ENCODE results near the gene PKDCC. TPM values are rescaled to one million over a fixed set of nuclear protein-coding genes. Genes with fewer than 3 reads are reported as not detected.

Gene PKDCC
- total and polyA plus RNA-seq, 2 of the 8 experiments (the other 6 are each of a cell fraction or from before 2014, with no cell fraction given) = 49.9 to 80.1 TPM

DNA sequence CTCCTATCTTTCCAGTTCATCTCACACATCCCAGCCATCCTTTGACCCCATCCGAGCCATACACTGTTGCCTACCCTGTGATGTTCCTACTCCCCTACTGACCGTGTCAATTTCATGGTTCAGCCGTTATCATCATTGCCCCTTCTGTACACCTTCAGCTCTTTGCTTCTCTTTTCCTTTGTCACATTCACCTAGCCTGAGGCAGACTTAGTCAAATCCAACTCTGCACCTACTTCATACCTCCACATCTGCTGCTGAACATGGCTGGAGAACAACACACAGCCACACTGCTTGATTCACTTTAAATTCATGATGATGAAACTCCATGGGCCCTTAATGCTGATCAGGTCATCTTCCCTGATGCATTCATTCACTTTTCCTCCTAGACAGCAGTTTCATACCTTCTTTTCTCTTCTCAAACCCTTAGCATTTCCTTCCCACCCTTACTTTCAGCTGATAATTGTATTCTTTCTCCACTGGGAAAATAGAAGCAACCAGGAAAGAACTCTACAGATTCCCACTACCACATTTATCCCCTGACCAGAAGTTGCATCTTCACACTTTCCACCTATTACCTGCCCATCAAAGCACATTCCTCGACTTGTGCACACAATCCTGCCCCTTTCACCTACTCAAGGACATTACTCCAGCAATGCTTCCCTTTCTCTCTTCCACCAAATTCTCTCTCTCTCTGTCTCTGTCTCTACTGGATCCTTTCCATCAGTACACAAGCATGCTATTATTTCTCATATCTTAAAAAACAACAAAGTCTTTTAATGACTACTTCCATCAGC lies 59.6 kb downstream of the PKDCC start (continued):
- no peak for TF ChIP-seq CHD7 (IDR thresholded peaks at IDR 0.05; ENCODE audit: insufficient replicate concordance, low read length)
